ENCODE results near the gene CELA1. TPM values are rescaled to one million over a fixed set of nuclear protein-coding genes. Genes with fewer than 3 reads are reported as not detected.

CELA1 gene
- total RNA-seq, 1 experiment from 2014 or later = not detected

GRCh38 chr12:51333536-51333935 is 12.9 kb downstream of the CELA1 start:
- TF ChIP-seq EZH2 (IDR thresholded peaks at IDR 0.05; ENCODE audit: borderline replicate concordance, low read depth, low read length, poor library complexity, severe bottlenecking) = no peak
- no peak for TF ChIP-seq CTCF (conservative IDR thresholded peaks at IDR 0.05; ENCODE audit: low read depth, low read length)
- CTCF ChIA-PET = no interaction called here
- no peaks in the 10 kb centered on the region for H3K27me3 ChIP-seq (replicated peaks; ENCODE audit: insufficient read depth, low read depth, low read length, poor library complexity)
- no peaks in the 10 kb centered on the region for H3K4me1 ChIP-seq (ENCODE audit: insufficient read depth, low read length, poor library complexity, severe bottlenecking)
- intact Hi-C loops (cut with micrococcal nuclease; ENCODE audit: unreplicated experiment) = no loop called here
- no peak overlapping the region for H3K27ac ChIP-seq (ENCODE audit: low read depth, low read length, poor library complexity, severe bottlenecking)
- no peak overlapping the region for H3K4me3 ChIP-seq (ENCODE audit: low read depth, low read length, poor library complexity, severe bottlenecking)
- no peaks in the 10 kb centered on the region for H3K36me3 ChIP-seq (ENCODE audit: insufficient read depth, low read length, poor library complexity, severe bottlenecking)
- BruUV-seq (replicated peaks) = no TSS peak
- H3K9me3 ChIP-seq (ENCODE audit: low read depth, low read length, poor library complexity, severe bottlenecking) = no peaks in the 10 kb centered on the region
- POLR2A ChIA-PET (ENCODE audit: low non-redundant PET) = no interaction called here
- DNase-seq (ENCODE audit: low spot score) = no peak

- Histone ChIP-seq H3K27me3 (replicated peaks; ENCODE audit: insufficient read depth, low read depth, low read length, poor library complexity) (no peaks in the 10 kb centered on the region), H3K27ac (ENCODE audit: low read depth, low read length, poor library complexity, severe bottlenecking) (no peak overlapping the region), H3K4me3 (ENCODE audit: low read depth, low read length, poor library complexity, severe bottlenecking) (no peak overlapping the region), H3K4me1 (ENCODE audit: insufficient read depth, low read length, poor library complexity, severe bottlenecking) (no peaks in the 10 kb centered on the region), H3K9me3 (ENCODE audit: low read depth, low read length, poor library complexity, severe bottlenecking) (no peaks in the 10 kb centered on the region), H3K36me3 (ENCODE audit: insufficient read depth, low read length, poor library complexity, severe bottlenecking) (no peaks in the 10 kb centered on the region)
- TF ChIP-seq EZH2 (IDR thresholded peaks at IDR 0.05; ENCODE audit: borderline replicate concordance, low read depth, low read length, poor library complexity, severe bottlenecking) (no peak), CTCF (conservative IDR thresholded peaks at IDR 0.05; ENCODE audit: low read depth, low read length) (no peak)
- intact Hi-C loops (cut with micrococcal nuclease; ENCODE audit: unreplicated experiment) = no loop called here
- BruUV-seq (replicated peaks) = no TSS peak
- POLR2A ChIA-PET (ENCODE audit: low non-redundant PET) = interaction anchor here (0.7 kb wide), 1 partner anchor 26 kb away, joined by 7 read pairs; no protein-coding TSS in a partner anchor
- no peak for DNase-seq (ENCODE audit: low spot score)
- CTCF ChIA-PET = interaction anchor here (0.5 kb wide), 1 partner anchor 54 kb away, joined by 4 read pairs; no protein-coding TSS in a partner anchor
Observed at GRCh38 chr12:51330186-51330585, 16.3 kb downstream of the CELA1 start.

- BruUV-seq (replicated peaks) = no TSS peak
- H3K9me3 ChIP-seq (ENCODE audit: low read depth, low read length, poor library complexity, severe bottlenecking) = no peaks in the 10 kb centered on the region
- ChIA-PET POLR2A (ENCODE audit: low non-redundant PET) (interaction anchor here (0.7 kb wide), 1 partner anchor 26 kb away, joined by 7 read pairs; no protein-coding TSS in a partner anchor), CTCF (interaction anchor here (0.5 kb wide), 1 partner anchor 54 kb away, joined by 4 read pairs; no protein-coding TSS in a partner anchor)
- H3K27me3 ChIP-seq (replicated peaks; ENCODE audit: insufficient read depth, low read depth, low read length, poor library complexity) = no peaks in the 10 kb centered on the region
- intact Hi-C loops (cut with micrococcal nuclease; ENCODE audit: unreplicated experiment) = no loop called here
- no peak overlapping the region for H3K27ac ChIP-seq (ENCODE audit: low read depth, low read length, poor library complexity, severe bottlenecking)
- H3K4me3 ChIP-seq (ENCODE audit: low read depth, low read length, poor library complexity, severe bottlenecking) = no peak overlapping the region
- TF ChIP-seq CTCF (conservative IDR thresholded peaks at IDR 0.05; ENCODE audit: low read depth, low read length) (no peak), EZH2 (IDR thresholded peaks at IDR 0.05; ENCODE audit: borderline replicate concordance, low read depth, low read length, poor library complexity, severe bottlenecking) (no peak)
- DNase-seq (ENCODE audit: low spot score) = no peak
- no peaks in the 10 kb centered on the region for H3K36me3 ChIP-seq (ENCODE audit: insufficient read depth, low read length, poor library complexity, severe bottlenecking)
- H3K4me1 ChIP-seq (ENCODE audit: insufficient read depth, low read length, poor library complexity, severe bottlenecking) = no peaks in the 10 kb centered on the region
Observed at GRCh38 chr12:51329742-51330141, 16.7 kb downstream of the CELA1 start.
